GM19099 (cell line): ENCODE measurements around the gene MEF2B.

Experiments
- POLR2A ChIP-seq: IDR thresholded peaks from 3 replicates; pipeline ENCODE4 v1.6.1; 2011; ENCODE audit warnings: low read depth; ENCODE audit not compliant: insufficient read length; ENCODE audit errors: extremely low read depth

MEF2B gene

DNA sequence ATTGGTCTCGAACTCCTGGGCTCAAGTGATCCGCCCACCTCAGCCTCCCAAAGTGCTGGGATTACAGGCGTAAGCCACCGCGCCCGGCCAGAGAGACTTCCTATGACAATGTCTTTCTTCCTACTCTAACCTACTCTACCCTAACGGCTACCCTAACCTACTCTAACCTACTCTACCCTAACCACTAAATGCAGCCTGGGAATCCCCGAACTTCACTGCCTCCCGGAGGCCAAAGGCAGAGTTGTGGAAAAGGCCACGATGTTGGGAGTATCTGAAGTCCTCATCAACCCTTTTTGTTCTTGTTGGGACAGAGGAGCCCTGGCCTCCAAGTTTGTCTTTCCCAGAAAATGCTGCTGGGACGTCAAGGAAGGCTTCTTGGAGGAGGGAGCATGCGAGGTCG, 34.1 kb upstream of the MEF2B start:
- TF ChIP-seq POLR2A: no peak

DNA sequence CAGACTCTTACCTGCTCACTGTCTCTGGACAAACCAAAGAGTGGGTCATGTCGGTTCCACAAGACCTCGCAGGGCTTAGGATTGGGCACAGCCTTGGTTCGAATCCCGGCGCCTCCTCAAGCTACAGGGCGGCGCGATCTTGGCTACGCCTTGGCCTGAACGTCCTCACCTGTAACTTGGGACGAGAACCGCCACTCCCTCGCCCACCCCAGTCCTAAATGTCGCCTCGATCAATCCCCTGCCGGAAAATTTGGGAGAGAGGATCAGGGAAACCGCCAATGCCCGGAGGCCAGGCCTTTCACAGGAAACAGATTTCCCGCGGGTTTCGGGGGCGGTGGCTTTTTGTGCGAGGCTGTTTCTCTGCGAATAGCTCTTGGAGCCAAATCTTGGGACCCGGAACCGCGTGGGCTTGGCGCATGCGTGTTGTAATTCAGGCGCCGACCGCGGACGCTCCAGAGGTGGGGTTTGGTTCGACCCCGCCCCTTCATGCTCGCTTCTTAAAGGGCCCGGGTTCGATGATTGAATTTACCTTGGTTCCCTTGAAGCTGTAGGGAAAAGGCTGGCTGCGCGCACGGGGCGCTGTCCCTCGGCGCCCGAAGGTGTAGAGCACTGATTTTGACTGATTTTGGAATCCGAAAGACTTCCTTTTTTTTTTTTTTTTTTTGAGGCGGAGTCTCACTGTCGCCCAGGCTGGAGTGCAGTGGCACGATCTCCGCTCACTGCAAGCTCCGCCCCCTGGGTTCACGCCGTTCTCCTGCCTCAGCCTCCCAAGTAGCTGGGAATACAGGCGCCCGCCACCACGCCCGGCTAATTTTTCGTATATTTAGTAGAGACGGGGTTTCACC, 33.2 kb upstream of the MEF2B start, which contains the start of gene NR2C2AP:
Gene NR2C2AP (minus strand): TSS at position 403 of the 845 bp plus-strand sequence. CDS start 354 bp downstream, at position 49.
- peak; percentile 73 for TF ChIP-seq POLR2A

DNA sequence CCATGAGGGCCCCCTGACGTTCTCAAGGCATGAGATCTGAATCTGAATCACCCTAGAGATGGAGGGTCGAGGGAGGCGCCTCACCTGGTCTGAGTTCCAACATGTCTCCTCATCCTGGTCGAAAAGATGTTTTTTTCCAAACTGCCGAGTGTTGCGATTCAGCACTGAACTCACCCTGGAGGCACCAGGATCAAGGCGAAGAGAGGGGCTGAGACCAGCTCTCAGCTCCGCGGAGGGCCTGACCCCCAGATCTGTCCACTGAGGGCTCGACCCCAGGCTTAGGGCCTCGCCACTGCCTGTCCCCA, 32.6 kb upstream of the MEF2B start:
- TF ChIP-seq POLR2A: no peak

DNA sequence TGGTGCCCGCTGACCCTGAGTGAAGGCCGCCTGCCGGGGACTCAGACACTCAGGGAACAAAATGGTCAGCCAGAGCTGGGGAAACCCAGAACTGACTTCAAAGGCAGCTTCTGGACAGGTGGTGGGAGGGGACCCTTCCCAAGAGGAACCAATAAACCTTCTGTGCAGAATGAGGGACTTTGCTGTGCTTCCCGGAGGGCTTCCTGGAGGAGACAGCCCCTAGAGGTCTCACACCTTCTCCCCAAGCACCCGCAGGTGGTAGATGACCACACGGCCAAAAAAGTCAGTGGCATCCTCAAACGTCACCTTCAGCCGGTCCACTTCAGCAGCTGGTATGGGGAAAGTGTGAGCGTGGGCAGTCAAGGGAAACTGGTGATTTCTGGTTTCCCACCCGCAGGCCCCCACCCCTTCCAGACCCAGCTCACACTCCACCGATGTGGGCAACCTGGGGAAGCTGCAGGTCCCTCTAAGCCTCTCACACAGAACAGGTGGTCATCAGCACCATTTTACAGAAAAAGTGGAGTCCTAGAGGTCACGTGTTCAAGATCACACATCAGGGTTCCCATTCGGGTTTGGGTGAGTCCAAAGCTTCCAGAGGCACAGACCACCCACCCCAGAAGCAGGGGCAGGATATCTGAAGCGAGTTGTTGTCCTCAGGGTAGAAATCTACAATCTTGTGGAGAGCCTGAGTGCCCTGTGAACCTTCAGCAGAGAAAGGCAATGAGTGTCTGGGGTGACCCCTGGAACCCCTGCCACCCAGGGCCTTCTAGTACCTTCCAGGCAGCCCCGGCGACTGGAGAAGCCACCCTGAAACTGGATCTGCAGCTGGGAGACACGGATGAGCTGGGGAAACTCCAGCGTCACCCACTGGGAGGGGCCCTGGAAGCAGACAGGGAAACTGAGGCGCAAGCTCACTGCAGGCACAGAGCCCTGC, 31.9 kb upstream of the MEF2B start:
- TF ChIP-seq POLR2A: no peak

DNA sequence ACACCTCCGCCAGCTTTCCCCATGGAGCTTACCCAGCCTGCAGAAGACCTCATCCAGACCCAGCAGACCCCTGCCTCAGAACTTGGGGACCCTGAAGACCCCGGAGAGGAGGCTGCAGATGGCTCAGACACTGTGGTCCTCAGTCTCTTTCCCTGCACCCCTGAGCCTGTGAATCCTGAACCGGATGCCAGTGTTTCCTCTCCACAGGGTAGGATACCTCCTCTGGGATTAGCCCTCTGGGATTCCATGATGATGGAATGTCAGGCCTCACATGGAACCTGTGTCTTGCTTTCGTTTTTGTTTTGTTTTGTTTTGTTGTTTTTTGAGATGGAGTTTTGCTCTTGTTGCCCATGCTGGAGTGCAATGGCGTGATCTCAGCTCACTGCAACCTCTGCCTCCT, 23.9 kb upstream of the MEF2B start:
- TF ChIP-seq POLR2A: no peak

DNA sequence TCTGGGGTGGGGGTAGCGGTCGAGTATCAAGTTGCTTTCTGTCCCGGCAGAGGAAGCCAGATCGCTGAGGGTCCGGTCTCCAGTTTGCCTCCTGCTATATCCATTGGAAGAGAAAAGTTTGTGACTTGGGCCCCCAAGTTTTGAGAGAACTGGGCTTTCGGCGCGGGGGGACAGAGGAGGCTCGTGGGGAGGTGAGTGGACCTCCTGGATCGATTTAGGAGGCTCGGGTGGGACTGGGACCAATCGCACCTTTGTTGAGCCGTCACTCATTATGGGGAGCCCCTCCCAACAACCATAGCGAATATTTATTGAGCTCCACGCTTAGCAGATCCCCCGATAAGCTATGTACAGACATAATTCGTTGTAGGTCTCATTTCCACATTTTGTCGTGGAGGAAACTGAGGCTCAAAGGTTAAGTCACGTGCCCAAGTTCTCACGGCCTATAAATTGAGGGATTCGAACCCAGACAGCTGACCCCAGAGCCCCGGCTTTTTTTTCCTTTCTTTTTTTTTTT, 22.9 kb upstream of the MEF2B start:
- TF ChIP-seq POLR2A: peak; percentile 65

DNA sequence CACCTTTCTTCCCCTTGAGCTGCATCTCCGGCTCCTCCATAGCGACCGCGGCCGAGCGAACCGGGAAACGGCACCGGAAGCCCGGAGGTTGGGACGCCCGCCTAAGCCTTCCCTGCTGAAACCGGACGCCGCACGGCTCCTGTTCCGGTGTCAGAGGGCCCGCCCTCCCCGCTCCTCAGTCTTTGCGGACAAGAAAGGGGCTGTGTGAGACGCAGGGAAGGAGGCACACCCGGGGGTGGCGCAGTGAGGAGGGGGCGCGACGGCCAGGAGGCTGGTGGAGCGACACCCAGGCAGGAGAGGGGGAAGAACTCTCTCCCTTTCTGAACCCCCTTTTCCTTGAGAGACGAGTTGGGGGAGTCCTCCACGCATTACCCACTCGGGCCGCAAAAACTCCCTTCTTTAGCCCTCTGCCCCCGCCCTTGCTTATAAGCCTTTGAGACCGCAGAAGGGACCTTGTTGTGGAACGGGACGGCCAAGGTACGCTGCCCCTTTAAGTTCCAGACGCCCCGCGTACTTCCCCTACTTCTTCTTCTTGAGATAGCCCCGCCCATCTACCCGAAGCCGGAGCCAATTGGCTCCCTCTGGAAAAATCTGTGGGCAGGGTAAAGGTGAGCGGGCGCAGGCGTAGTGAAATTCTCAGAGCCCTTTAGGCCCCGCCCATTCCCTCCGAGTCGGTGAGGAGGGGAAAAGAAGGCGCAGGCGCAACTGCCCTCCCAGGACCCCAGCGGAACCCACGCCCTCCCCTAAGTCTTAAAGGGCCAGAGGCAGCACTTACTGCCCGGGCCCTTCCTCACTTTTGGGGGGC, 22.2 kb upstream of the MEF2B start, which contains the start of the genes BORCS8 and RFXANK:
Gene BORCS8 (minus strand): TSS at position 75 of the 805 bp plus-strand sequence. CDS start 35 bp downstream, at position 40.
Gene RFXANK (plus strand): TSS at position 181 of the 805 bp plus-strand sequence. CDS start 1,689 bp downstream, outside the sequence.
- TF ChIP-seq POLR2A: peak; percentile 71

DNA sequence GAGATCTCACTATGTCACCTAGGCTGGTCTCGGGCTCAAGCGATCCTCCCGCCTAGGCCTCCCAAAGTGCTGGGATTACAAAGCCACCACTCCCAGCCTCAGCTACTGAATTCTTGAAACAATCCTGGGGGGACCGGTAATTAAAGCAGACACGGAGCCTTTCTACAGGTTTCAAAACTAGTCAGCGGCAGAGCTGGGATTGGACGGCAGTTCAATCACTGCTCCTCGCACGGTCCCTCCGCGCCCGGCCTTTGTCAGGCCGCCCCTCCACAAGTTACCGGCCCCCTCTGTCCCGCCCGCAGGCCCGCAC, 21.7 kb upstream of the MEF2B start:
- TF ChIP-seq POLR2A: no peak

DNA sequence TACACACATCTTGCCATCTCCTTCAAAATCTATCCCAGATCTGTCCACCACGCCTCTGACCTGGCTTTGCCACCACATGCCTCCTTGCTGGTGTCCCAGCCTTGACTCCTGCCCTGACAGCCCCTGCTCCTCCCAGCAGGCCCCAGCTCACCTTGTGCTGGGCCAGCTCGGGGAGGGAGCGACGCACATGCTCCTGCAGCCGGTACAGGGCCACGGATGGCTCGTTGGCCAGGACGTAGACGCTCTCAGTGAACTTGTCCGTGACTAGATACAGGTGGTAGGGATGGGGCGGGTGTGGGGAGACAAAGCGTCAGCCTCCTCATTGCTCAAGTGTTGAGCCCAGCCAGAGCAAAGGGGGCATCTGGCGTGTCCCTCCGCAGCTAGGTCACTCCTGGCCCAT, 16.7 kb upstream of the MEF2B start:
- TF ChIP-seq POLR2A: no peak

DNA sequence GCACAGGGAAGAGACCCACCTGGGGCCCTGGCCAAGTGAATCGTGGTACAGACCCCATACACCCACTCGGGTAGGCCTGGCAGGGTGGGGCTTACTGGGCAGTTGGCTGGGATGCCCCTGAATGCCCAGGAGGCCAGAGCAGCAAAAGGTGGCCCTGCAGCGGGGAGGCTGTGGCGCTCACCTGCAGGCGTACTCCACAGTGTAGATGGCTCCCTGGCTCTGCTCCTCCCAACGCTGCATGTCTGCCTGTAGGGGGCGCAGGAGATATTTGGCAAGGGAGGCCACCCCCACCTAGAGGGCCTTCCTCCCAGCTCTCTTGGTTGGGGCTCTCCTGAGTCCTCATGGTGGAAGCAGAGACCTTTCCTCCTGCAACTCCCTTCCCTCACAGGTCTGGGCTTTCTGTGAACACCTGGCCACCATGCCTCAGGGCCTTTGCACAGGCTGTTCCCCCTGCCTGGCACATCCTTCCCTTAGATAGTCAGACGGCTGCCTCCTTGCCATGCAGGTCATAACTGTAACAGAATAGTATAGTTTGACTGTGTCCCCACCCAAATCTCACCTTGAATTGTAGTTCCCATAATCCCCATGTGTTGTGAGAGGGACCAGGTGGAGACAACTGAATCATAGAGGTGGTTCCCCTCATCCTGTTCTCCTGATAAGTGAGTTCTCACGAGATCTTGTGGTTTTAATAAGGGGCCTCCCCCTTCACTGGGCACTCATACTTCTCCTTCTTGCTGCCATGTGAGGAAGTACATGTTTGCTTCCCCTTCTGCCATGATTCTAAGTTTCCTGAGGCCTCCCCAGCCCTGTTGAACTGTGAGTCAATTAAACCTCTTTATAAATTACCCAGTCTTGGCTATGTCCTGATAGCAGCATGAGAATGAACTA, 16.0 kb upstream of the MEF2B start:
- TF ChIP-seq POLR2A: no peak

DNA sequence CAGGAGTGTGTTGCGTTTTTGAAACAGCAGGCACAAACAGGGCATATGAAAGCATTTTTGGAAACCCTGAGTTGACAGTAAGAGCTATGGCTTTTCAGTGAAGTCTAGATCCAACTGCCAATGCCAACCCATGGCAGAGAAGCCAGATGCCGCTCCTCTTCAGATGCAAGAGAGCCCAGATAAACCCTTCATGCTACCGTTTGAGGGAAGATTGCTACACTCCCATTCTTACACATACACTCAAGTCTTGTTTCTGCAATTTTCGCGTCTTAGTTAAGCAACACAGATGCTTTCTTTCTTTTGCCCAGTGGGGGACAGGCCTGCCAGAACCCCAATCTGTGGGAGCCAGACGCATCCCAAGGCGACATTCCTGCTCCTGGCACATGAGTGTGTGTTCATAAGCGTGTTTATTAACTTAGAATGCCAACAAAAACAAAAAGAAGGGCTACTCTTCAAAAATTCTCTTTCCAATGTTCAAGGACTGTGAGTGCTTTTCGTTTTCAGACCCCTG, 11.5 kb upstream of the MEF2B start:
- no peak for TF ChIP-seq POLR2A

DNA sequence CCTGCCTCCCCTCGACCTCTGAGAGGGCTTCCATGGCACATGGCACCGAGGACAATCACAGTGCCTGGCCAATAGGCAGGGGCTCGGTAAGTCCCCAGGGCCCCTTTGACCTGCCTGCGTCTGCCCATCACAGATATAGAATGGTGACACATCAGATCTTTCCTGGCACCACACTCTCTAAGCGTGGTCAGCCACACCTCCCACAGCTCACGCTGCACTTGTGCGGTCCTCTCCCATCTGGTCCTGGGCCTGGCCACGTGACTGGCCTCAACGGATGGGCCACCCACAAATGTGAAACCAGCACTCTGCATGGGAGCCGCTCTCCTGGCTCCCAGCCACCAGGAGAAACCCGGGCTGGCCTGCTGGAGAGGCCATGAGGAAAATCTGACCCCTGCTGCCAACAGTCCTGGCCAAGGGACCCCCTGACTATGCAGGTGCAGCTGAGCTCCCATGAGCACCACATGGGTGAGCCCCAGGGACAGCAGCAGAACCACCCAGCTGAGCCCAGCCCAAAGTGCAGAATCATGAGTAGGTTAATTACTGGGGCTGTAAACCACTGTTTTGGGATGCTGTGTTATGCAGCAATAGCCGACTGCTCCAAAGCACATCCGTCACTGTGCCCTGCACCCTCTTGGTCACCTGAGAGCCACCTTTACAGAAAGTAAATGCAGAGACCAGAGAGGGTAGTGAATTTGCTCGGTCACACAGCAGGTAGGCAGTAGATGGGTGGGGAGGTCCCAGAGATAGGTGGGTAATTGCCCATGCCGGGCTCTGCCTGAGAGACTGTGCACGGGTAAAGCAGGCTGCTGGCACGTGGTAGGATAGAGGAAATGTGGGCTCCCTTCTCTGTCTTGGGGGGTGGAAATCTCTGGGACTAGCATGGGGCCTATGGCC, 9.7 kb upstream of the MEF2B start:
- TF ChIP-seq POLR2A: no peak

DNA sequence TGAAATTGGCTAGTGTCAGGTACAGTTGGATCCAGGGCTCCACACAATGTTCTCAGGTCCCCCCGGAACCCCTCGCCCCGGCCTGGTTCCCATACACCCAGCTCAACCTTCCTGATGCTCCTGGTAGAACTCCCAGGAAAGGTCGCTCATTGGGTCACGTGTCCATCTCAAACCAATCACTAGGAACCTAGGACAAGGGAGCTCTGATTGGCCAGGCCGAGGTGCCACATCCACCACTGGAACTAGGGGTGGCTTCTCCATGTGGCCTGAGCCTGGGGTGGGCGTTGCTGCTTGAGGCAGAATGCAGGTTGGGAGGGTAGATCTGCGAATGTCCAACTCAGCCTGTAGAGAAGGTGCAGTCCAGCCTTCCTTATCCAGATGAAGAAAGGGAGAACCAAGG, 6.9 kb upstream of the MEF2B start:
- no peak for TF ChIP-seq POLR2A
